Endodermal cell (in vitro differentiated cells): ENCODE data around the gene CDH9. TPM values are rescaled to one million over a fixed set of nuclear protein-coding genes. Genes with fewer than 3 reads are reported as not detected.

Source experiments
- DNase-seq: peaks from one replicate; pipeline ENCODE4 v3.0.0-alpha.2; 2017
- H3K27ac ChIP-seq: 2 replicates; pipeline ENCODE4 v1.5.1; 2013; ENCODE audit warnings: mild to moderate bottlenecking, low read depth, low read length, moderate library complexity
- H3K27me3 ChIP-seq: 2 replicates; pipeline ENCODE4 v1.6.1; 2013; ENCODE audit warnings: mild to moderate bottlenecking, low read length, moderate library complexity; ENCODE audit not compliant: insufficient read depth, control insufficient read depth, poor library complexity, severe bottlenecking
- H3K36me3 ChIP-seq: 2 replicates; pipeline ENCODE4 v1.7.0; 2013; ENCODE audit warnings: mild to moderate bottlenecking, low read length, moderate library complexity; ENCODE audit not compliant: control insufficient read depth, insufficient read depth
- H3K4me1 ChIP-seq: one replicate; pipeline ENCODE4 v1.7.0; 2013; ENCODE audit warnings: low read length; ENCODE audit not compliant: control insufficient read depth, insufficient read depth
- H3K4me3 ChIP-seq: 2 replicates; pipeline ENCODE4 v1.5.1; 2013; ENCODE audit warnings: mild to moderate bottlenecking, low read length, moderate library complexity
- H3K9ac ChIP-seq: 2 replicates; pipeline ENCODE4 v1.6.1; 2013; ENCODE audit warnings: mild to moderate bottlenecking, low read length, moderate library complexity; ENCODE audit not compliant: poor library complexity, severe bottlenecking; ENCODE audit errors: extremely low read depth
- H3K9me3 ChIP-seq: 2 replicates; pipeline ENCODE4 v1.6.1; 2013; ENCODE audit warnings: mild to moderate bottlenecking, low read length, moderate library complexity; ENCODE audit not compliant: control insufficient read depth
- H3K27ac Mint-ChIP-seq: 2 replicates; pipeline ENCODE4 v1.8.0; 2020; ENCODE audit warnings: mixed read lengths
- H3K27me3 Mint-ChIP-seq: 2 replicates; pipeline ENCODE4 v1.8.0; 2021; ENCODE audit warnings: mild to moderate bottlenecking, mixed read lengths; ENCODE audit not compliant: insufficient read depth
- H3K36me3 Mint-ChIP-seq: 2 replicates; pipeline ENCODE4 v1.8.0; 2020; ENCODE audit warnings: low read depth, mixed read lengths
- H3K4me1 Mint-ChIP-seq: 2 replicates; pipeline ENCODE4 v1.8.0; 2020; ENCODE audit warnings: mixed read lengths
- H3K4me3 Mint-ChIP-seq: 2 replicates; pipeline ENCODE4 v1.8.0; 2020; ENCODE audit warnings: mild to moderate bottlenecking, moderate library complexity, mixed read lengths
- H3K9me3 Mint-ChIP-seq: 2 replicates; pipeline ENCODE4 v1.8.0; 2020; ENCODE audit warnings: mild to moderate bottlenecking, mixed read lengths
- WGBS, 2 experiments: methylation state at CpG; one replicate each; pipeline versions ENCODE4 v1.1.5 to v1.1.7; 2013; ENCODE audit warnings: missing lambda C conversion rate in 2 of 2, mixed read lengths in 1 of 2; ENCODE audit not compliant: insufficient coverage in 1 of 2, insufficient read length in 1 of 2; 5-methylcytosine and 5-hydroxymethylcytosine counted together
- total RNA-seq, 2 donors: library from RNA; stranded (reverse); fragmentation: NEBNext Ultra II Directional in 1 of 2; extraction: Animal tissue kit (Norgen Biotek cat#: 25700) in 1 of 2; gene quantifications; 2 replicates in 1 of 2; 3 replicates in 1 of 2; pipeline ENCODE4 v1.2.1, GENCODE V29; 2021
- TF ChIP-seq, protein P1 (sequence below): fragments of 200-600 bp; sonication (generic); conservative IDR thresholded peaks from 2 replicates; pipeline ENCODE4 v1.5.0; 2021; ENCODE audit warnings: antibody characterized with exemption, mild to moderate bottlenecking

Gene CDH9
- total RNA-seq, 2 donors from 2014 or later = not detected

DNA sequence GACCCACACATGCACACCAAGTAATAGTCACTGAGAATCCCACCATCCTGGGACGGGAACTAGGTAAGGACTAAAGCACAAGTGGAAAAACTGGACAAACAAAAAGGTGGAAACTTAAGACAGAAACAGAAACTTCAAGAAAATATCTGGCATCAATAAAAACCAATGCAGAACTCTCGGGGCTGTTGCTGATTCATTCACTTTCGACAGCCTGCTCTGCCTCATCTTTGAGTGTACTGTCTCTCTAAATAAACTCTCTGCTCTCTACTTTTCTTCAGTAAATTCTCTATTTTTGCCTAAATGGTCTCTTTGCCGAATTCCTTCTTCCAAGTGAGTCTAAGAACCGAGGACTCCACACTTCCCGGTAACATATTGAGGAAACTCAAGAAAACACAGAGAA, 116.9 kb downstream of the CDH9 start:
- whole genome bisulfite sequencing, 2 experiments = 95 to 100% methylated on average over 2 to 6 of the region's 6 CpGs
- Mint-ChIP-seq H3K9me3 (peaks cover 8% of the 10 kb centered on the region), H3K27ac (no peak overlapping the region), H3K36me3 (no peaks in the 10 kb centered on the region), H3K4me1 (peaks cover 1% of the 10 kb centered on the region), H3K27me3 (no peaks in the 10 kb centered on the region), H3K4me3 (no peak overlapping the region)
- H3K27me3 ChIP-seq = no peaks in the 10 kb centered on the region
- H3K36me3 ChIP-seq = no peaks in the 10 kb centered on the region
- TF ChIP-seq, protein P1, sequence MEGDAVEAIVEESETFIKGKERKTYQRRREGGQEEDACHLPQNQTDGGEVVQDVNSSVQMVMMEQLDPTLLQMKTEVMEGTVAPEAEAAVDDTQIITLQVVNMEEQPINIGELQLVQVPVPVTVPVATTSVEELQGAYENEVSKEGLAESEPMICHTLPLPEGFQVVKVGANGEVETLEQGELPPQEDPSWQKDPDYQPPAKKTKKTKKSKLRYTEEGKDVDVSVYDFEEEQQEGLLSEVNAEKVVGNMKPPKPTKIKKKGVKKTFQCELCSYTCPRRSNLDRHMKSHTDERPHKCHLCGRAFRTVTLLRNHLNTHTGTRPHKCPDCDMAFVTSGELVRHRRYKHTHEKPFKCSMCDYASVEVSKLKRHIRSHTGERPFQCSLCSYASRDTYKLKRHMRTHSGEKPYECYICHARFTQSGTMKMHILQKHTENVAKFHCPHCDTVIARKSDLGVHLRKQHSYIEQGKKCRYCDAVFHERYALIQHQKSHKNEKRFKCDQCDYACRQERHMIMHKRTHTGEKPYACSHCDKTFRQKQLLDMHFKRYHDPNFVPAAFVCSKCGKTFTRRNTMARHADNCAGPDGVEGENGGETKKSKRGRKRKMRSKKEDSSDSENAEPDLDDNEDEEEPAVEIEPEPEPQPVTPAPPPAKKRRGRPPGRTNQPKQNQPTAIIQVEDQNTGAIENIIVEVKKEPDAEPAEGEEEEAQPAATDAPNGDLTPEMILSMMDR = no peak
- H3K4me1 ChIP-seq = no peaks in the 10 kb centered on the region
- no peak overlapping the region for H3K4me3 ChIP-seq
- DNase-seq = no peak
- H3K27ac ChIP-seq = no peak overlapping the region
- H3K9me3 ChIP-seq = no peaks in the 10 kb centered on the region
- H3K9ac ChIP-seq = no peak overlapping the region

DNA sequence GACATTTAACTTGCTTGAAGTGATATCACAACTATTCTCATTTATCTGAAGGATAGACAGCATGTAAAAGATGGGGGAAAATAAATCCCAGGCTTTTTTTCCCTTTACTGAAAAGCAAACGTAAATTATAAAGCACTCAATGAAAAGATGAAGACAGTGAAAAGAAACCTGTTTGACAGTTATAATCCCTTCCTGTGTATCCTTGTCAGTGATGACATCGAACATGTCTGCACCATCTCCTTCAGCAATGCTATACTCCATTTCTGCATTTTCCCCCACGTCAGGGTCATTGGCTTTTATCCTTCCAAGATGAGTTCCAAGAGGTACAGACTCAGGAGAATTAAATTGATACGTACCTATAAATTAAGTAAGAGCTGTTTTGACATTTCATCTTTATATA, 134.9 kb downstream of the CDH9 start:
- no peak for DNase-seq
- TF ChIP-seq, protein P1 = no peak
- no peaks in the 10 kb centered on the region for H3K27me3 Mint-ChIP-seq
- no peaks in the 10 kb centered on the region for H3K27me3 ChIP-seq
- no peaks in the 10 kb centered on the region for H3K9me3 ChIP-seq
- no peaks in the 10 kb centered on the region for H3K9me3 Mint-ChIP-seq
- WGBS, 2 experiments = 90 to 100% methylated on average over 2 to 4 of the region's 4 CpGs
- no peak overlapping the region for H3K4me3 Mint-ChIP-seq
- no peak overlapping the region for H3K9ac ChIP-seq
- H3K4me1 Mint-ChIP-seq = no peaks in the 10 kb centered on the region
- no peaks in the 10 kb centered on the region for H3K36me3 ChIP-seq
- H3K36me3 Mint-ChIP-seq = no peaks in the 10 kb centered on the region
- no peak overlapping the region for H3K27ac ChIP-seq
- H3K27ac Mint-ChIP-seq = no peak overlapping the region
- no peaks in the 10 kb centered on the region for H3K4me1 ChIP-seq
- no peak overlapping the region for H3K4me3 ChIP-seq

GRCh38 chr5:26894719-26895263, 143.6 kb downstream of the CDH9 start:
- DNase-seq = no peak
- Mint-ChIP-seq H3K27ac (no peak overlapping the region), H3K4me3 (no peak overlapping the region), H3K27me3 (no peaks in the 10 kb centered on the region), H3K36me3 (no peaks in the 10 kb centered on the region), H3K9me3 (no peaks in the 10 kb centered on the region), H3K4me1 (peaks cover 5% of the 10 kb centered on the region)
- H3K27ac ChIP-seq = no peak overlapping the region
- TF ChIP-seq, protein P1 = no peak
- H3K4me3 ChIP-seq = no peak overlapping the region
- H3K27me3 ChIP-seq = no peaks in the 10 kb centered on the region
- H3K4me1 ChIP-seq = peaks cover 7% of the 10 kb centered on the region
- no peaks in the 10 kb centered on the region for H3K9me3 ChIP-seq
- no peaks in the 10 kb centered on the region for H3K36me3 ChIP-seq
- H3K9ac ChIP-seq = no peak overlapping the region
